Stimulated activated CD8-positive, alpha-beta memory T cell treated with anti-CD3 and anti-CD28 coated beads, Interleukin-4, amount 100 ng/mL, for 4 hours (primary cell): Measurements from ENCODE around the gene MICAL3.

ENCODE experiments used
- DNase-seq, 2 donors: peaks; one replicate each; pipeline ENCODE4 v3.0.0-alpha.2; 2020; ENCODE audit warnings: low read depth in 2 of 2, low spot score in 1 of 2

The MICAL3 gene

DNA sequence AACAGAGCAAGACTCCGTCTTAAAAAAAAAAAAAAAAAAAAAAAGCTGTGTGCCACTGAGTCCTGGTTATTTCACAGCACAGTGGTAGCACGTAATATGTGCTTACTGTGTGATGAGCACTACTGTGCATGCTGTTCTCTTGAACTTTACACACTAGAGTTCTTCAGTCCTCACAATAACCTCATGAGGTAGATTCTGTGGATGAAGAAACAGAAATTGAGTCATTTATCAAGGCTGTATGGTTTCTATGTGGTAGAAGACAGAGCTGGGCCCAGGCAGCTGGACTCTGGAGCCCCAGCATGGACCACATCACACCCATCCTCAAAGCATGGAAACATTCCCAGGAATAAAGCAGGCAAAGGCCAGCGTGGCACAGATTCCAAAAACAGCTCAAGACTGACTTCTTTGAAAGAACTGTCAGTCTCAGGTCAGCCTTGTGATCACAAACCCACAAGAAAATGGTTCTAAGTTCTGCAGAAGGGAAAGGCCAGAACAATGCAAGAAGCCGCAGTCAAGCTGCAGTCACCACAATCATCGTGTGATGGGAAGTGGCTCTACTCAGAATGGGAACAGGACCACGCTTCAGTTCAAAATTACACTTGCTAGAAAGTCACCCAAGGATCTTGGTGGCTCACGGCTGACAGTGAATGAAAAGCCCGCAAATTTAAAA is 49.5 kb downstream of the MICAL3 start:
- DNase-seq = no peak

DNA sequence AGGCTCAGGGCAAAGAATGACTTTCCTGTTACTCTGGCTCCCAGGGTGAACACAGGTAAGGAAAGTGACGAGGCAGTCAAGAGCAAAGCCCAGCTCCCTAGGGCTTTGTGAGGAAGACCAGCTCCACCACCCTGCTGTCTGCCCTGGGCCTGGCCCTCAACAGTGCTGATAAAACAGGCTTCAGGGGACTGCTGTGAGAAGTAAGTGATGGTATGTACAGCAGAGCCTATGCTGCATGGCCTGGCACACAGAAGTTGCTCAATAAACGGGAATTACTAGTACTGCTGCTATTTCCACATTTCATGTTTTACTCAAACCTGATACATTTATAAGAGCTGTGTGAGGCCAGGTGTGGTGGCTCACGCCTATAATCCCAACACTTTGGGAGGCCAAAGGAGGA is 50.3 kb downstream of the MICAL3 start:
- DNase-seq = no peak

DNA sequence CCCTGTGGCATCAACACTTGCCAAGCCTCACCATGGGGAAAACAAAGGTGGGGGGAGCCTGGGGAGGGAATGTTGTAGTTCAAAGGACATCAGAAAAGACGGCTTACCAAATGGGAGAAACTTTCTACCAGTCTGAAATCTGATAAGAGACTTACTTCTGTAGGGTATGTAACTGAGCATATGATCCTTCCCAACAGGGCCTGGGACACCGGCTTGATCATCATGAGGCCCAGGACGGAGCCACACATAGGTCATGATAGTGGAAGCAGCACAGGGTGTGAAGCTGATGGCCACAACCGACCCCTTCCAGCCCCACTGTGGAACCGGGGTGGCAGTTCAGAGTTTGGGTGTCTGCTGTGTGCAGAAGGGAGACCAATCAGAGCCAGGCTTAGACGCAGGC is 51.1 kb downstream of the MICAL3 start:
- no peak for DNase-seq

DNA sequence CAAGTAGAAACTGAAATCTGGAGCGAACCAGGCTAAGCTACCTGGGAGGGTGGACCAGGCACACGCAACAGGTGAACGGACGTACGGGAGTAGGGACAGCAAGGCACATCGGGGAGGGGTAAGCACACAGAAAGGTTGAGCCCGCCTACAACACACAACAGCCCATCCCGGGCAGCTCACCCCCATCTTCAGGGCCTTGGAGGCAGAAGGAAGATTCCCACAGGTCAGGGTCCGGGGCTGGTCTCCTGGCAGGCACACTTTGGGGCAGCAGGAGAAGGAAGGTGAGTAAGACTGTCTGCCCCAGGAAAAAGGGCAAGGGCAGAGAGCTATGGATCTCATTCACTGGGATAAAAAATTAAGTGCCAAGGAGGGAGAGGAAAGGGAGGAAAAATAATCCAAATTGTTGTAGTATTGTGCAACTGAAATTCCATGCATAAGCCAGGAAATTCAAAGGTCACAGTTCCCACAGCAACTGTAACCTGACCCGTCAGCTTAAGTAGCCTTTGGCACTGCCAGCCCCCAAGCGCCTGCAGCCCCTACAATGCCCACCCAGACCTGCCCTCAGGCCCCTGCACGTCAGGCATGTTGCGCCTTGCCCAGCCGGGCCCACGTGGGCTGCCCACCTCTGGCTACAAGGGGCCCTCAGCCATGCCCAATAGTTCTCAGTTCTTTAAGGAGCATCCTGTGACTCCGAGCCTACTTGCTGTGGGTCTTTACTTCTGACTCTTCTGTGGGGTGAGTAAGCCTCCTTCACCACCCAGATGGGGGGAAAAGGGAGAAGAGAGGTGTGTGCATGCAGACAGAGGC is 51.8 kb downstream of the MICAL3 start:
- DNase-seq = no peak

DNA sequence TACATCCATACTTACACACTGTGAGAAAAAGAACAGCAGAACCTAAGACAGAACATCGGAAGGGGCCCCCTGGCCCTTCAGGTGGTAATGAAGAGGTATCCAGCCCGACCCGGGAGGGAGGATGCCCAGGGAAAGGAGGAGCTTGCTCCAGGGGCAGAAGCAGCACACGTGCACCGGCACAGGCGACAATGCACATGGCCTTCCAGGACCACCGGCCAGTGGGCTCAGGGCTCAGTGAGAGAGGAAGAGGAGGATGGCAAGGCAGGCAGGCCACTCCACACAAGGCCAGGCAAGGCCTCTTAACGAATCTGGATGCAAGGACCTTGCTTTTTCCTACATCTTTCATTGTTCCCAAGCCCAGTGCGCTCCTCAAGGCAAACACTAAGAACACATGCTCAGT is 52.6 kb downstream of the MICAL3 start:
- no peak for DNase-seq

DNA sequence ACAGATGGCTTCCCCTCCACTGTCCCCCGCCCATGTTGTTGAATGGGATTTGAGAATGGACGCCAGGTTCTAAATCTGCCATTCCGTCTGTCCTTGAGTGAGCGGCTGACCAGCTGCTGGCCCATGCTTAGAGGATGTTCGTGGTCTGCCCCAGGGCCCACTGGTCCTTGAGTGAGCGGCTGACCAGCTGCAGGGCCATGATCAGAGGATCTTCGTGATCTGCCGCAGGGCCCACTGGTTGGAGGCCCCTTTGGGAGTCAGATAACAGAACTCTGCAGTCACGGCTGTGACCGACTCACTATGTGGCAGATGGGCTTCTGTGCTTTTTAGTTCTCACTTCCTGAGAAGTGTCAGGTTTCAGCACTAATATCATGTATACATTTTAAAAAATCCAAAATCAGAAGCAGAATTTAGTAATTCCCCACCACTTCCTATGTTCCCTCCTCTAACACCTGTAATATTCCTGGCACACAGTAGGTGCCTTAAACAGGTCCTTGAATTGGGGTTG is 54.1 kb downstream of the MICAL3 start:
- no peak for DNase-seq

DNA sequence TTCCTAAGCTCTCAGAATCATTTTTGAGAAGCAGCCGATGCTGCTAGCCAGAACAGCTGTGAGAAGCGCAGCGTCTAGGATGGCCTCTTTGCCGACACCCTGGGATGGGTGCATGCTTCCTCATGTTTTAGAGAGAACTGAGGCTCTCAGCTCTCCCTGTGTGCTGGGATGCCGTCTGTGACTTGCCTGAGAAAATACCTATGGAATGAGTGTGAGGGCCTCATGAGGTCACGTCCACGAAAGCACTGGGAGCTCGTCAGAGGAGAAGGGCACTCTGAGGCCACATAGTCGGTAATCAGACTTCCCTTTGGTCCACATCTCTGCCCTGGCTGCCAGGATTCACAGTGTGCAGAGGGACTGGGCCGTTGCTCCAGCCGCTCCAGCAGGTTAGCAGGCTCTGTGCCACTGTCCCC is 54.7 kb downstream of the MICAL3 start:
- DNase-seq = no peak

DNA sequence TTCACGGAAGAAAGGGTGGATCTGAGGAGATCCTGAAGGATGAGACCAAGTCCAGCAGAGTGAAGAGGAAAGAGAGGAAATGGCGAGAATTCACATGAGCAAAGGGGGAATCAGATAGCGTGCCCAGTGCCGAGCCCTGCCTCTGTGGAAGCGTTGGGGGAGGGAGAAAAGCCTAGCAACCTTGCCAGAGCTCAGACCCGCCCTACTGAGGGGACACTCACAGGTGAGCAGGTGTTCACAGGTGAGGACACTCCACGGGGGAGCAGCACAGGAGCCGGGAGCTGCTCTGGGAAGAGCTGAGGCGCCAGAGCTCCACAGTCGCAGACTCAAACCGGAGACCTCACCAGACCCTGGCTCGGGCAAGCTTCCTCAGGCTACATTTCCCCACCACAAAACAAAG is 56.2 kb downstream of the MICAL3 start:
- no peak for DNase-seq

DNA sequence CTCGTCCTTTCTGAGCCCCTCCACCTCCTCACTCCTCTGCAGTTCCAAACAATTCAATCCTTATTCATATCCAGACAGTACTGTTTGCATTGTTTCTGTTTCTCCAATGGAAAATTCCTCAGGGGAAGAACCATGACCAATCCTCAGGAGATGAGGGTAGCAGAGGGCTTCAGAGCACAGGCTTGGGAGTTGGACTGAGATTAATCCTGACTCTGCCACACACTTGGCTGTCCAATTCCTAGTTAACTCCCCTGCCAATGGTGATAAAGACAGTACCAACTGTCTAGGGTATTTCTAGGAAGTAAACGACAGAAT is 58.0 kb downstream of the MICAL3 start:
- no peak for DNase-seq

DNA sequence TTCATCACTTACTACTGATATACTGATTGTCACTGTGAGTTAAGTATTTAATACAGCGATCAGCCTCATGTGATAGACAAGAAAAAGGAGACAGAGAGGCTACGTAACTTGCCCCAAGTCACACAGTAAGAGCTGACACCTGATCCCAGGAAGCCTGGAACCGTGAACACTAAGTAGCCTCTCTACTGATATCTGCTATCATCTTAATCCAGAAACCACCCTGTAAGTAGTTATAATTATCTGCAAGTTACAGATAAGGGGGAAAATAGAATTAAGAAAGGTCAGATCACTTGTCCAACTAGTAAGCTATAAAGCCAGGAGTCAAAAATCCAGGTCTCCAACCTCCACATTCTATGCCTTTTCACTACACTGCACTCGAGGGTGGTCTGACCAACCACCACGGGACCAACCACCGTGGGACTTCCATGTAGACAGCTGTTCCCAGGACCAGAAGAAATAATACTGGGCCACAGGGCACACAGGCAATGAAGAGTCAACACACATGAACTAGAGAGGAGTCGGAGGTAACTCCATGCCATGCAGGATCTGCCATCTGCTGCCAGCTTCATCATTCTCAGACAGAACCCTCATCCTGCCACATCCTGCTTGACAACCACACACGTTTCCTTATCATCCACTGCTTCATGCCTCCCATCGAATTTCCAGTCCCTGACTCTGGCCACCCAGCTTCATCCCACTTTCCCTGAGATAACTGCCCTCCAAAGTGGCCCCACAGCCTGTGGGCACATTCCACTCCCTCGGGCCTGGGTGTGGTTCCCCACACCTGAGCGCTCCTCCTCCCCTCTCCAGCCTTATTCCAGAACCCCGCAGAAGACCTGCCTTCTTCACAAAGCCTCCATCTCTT is 58.6 kb downstream of the MICAL3 start:
- no peak for DNase-seq

DNA sequence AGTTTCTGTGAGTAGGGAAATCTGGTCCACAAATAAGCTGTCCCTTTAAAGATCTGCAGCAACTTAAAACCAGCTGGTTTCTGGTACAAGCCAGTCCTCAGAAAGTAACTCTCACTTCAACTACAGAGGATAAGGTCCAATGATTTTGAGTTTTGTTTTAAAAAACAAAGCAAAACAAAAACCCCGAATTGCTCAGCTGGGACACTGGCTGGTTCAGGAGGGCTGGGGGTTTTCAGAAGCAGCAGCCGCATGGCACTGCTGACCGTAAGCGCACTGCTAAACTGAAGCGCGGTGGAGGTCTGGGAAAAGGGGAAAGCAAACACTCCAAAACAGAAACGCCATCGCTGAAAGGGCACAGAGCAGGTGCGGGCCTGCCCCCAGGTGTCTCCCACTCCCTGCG is 59.7 kb downstream of the MICAL3 start:
- no peak for DNase-seq

DNA sequence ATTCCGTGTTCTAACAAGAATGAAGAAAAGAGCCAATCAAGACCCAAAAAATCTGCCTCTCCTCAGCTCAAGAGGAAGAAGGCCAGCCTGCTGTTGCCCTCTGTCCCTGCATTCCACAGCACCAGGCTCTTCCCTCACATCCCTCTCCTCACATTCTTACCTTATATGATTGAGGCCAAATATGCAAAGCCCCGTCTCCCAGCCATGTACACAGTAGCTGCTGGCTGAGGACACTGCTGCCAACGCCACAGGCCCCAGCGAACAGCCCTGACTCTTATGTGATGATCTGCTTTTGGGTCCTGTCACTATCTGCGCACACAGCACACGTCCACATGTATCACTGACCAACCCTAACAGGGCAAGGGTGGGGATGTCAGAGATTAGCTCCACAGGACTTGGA is 60.2 kb downstream of the MICAL3 start:
- no peak for DNase-seq

DNA sequence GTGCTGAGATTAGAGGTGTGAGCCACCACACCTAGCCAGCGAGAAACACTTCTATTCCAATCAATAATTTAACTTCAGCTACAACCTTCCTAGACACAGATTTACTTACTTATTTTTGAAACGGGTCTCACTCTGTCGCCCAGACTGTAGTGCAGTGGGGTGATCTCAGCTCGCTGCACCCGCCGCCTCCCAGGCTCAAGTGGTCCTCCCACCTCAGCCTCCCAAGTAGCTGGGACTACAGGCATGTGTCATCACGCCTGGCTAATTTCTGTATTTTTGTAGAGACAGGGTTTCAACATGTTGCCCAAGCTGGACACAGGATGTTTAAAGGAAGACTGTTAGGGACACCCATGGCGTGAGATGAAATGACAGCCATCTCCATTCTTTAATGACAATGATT is 61.3 kb downstream of the MICAL3 start:
- DNase-seq = no peak

DNA sequence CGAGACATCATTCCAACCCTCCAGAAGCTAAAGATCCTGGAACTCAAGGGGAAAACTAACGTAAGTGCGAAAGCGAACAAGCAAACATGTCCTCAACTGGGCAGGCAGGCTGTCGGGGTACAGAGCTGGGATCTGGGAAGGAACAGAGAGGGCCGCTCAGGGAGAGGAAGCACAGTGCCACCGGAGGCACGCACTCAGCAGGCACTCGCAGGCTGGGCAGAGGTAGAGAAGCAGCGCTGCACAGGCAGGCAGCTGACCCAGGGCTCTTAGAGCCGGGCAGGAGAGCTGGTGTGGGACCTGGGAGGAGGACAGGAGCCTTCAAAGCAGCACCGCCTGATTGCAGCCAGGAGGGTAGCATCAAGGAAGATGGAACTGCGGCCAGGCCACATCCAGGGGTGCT is 62.2 kb downstream of the MICAL3 start:
- DNase-seq = no peak

DNA sequence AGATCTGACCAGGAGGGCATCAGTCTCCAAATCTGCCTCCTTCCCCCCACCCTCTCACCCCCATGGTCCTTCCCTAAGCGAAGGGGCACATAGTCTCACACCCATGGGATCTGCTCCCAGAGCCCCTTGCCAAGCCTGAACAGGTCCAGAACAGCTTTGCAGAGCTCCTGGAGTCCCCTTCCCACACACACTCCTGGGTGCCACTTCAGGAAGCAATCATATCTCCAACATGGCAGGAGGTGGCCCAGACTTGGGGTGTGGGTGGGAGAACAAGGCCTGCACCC is 63.0 kb downstream of the MICAL3 start:
- no peak for DNase-seq

DNA sequence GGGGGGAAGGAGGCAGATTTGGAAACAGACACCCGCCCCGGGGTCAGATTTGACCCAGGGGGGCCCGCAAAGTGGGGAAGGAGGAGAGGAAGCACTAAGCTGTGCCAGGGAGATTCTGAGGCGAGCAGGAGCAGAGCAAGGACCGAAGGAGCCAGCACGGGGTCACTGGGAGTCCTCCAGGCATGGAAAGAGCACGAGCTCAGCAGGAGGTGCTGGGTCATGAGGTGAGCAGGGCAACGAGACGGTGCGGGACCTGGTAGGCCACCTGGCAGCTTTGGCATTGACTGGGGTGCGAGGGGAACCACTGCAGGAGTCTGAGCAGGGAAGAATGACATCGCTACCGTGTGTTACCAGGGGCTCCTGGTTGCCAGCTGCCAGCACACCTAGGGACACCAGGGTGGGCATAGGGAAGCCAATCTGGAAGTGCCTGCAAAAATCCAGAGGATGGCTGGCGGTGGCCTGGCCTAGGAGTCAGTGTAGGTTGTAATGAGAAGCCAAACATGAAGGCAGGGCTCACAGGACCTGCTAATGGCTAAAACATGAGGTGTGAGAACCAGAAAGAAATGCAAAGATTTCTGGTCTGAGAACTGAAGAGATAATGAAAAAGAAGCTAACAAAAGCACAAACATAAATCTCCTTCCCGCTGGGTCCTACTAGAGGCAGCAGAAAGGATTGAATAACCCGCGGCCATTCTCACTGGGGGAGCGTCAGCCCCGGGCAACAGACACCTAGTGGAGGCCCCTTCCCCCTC is 63.5 kb downstream of the MICAL3 start:
- no peak for DNase-seq

DNA sequence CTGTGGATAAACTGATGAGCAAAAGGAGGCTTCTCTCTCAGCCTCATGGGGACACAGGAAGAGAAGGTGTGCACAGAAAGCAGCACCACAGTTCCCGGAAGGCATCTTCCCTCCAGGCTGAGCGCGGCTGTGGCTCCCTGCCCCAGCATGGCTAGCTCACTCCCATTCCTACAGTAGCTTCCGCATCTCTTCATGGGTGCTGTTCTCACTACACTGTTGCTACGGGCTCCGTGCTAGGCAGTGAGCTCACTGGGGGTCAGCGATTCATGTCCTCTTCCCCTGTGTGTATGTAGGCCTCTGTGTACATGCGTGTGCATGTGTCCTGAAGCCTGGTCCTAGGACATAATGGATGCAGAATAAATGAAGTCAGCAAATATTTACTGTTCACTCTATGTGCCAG is 64.3 kb downstream of the MICAL3 start:
- no peak for DNase-seq

DNA sequence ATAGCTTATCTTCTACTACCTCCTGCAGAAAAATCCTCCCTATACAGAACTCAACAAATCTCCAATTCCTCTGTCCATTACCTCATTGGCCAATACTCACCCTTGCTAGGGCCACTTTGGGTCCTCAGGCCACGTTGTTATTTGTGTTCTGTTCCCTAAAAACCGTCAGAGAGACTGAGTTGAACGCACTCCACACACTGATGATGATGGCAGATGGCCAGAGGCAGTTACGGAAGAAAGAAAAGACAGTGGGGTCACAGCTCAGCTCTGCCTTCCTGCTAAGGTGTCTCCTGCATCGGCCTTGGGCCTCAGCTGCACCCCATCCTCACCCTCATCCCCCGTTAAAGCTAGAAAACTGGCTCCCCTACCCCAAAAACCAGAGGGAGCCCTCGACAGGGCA is 66.2 kb downstream of the MICAL3 start:
- no peak for DNase-seq

DNA sequence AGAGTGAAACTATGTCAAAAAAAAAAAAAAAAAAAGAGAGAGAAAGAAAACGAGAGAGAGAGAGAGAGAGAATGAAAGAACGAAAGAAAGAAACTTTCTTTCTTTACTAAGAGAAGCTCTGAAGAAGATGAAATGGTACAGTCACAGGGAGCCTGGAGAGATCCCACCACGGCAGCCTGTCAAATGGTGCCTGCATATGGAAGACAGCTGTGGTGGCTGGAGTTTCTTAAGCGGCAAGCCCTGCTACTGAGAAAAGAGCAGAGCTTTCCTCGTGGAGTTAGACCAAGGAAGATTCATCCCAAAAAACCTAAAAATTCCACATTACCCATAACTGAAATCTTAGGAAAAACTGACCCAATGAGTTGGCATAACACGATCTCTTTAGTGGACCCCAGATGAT is 66.7 kb downstream of the MICAL3 start:
- DNase-seq = no peak

DNA sequence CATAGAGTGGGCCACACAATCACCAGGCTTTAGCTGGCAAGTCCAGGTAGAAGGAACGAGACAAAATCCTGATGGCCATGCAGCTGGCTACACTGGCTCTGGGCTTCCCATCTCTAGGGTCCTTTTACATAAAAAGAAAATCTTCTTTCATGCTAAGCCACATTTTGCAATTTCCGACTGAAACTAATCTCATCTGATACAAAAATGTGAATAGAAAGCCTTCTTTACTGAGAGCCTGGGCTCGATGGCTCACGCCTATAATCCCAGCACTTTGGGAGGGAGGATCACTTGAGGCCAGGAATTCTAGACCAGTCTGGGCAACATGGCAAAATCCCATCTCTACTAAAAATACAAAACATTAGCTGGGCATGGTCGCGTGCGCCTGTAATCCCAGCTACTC is 67.2 kb downstream of the MICAL3 start:
- DNase-seq = no peak

DNA sequence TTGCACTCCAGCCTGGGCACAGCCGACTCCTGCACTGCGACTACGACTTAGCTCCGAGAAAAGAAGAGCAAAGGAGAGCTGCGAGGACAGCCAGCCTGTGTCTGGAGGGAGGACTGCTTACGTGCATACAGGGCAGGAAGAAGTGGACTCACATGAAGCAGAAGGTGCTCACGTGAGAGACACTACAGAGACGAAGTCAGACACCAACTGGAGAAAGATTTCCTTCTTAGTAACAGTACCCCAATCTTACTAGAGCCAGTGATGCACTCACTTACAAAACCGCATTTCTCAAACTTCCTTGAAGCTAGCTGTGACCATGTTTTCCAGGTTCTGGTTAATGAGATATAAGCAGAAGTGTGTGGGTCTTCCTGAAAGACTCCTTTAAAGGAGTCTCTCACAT is 67.7 kb downstream of the MICAL3 start:
- DNase-seq = no peak
